ENCODE measurements around the gene LAMA2. TPM values are rescaled to one million over a fixed set of nuclear protein-coding genes. Genes with fewer than 3 reads are reported as not detected.
"Not testable (repeated sequence)": the region's sequence is repeated elsewhere in the genome, so short reads cannot be mapped to it uniquely, and the experiment has no call there.

LAMA2 gene
- total and polyA plus RNA-seq, 8 donors, result 3.4 to 110 (median 31.6) TPM

- Histone ChIP-seq H3K36me3 (peaks cover 0 to 28% (median 8%) of the 10 kb centered on the region in 4 donors), H3K27me3 (no peaks in the 10 kb centered on the region), H3K9me3 (no peaks in the 10 kb centered on the region), H3K4me1 (no peaks in the 10 kb centered on the region), H3K27ac (no peak overlapping the region), H3K4me3 (no peak overlapping the region)
- TF ChIP-seq EP300 (IDR thresholded peaks at IDR 0.05), result no peak
- TF ChIP-seq POLR2AphosphoS5 (IDR thresholded peaks at IDR 0.05), result no peak
- no peak for TF ChIP-seq CTCF (IDR thresholded peaks at IDR 0.05)
- TF ChIP-seq POLR2A (IDR thresholded peaks at IDR 0.05), result no peak
- intact Hi-C loops (cut with DNase I; ENCODE audit: low total_unique reads), result no loop called here
- no peak for DNase-seq
- WGBS, 5 donors, result 80 to 89% (median 84%) methylated on average over 3 of the region's 3 CpGs
Measured at GRCh38 chr6:129146902-129147301, 264.0 kb downstream of the LAMA2 start.

GRCh38 chr6:129150507-129150906, 267.6 kb downstream of the LAMA2 start:
- Histone ChIP-seq H3K9me3 (no peaks in the 10 kb centered on the region), H3K36me3 (peaks cover 0 to 34% (median 11%) of the 10 kb centered on the region in 4 donors), H3K4me1 (no peaks in the 10 kb centered on the region), H3K4me3 (no peak overlapping the region), H3K27ac (no peak overlapping the region), H3K27me3 (no peaks in the 10 kb centered on the region)
- intact Hi-C loops (cut with DNase I; ENCODE audit: low total_unique reads), result no loop called here
- WGBS, 5 donors, result 79 to 85% (median 82%) methylated on average over 4 of the region's 4 CpGs
- TF ChIP-seq POLR2A (IDR thresholded peaks at IDR 0.05) (no peak), EP300 (IDR thresholded peaks at IDR 0.05) (no peak), POLR2AphosphoS5 (IDR thresholded peaks at IDR 0.05) (no peak), CTCF (IDR thresholded peaks at IDR 0.05) (no peak)
- no peak for DNase-seq

GRCh38 chr6:129153257-129153656, 270.3 kb downstream of the LAMA2 start:
- WGBS, 5 donors, result 83 to 90% (median 87%) methylated on average over 4 of the region's 4 CpGs
- no peak for DNase-seq
- H3K4me3 ChIP-seq, result no peak overlapping the region

GRCh38 chr6:129159242-129159641, 276.3 kb downstream of the LAMA2 start:
- intact Hi-C loops (cut with DNase I; ENCODE audit: low total_unique reads); H3K9me3 ChIP-seq; DNase-seq; H3K4me1 ChIP-seq; H3K27me3 ChIP-seq; H3K4me3 ChIP-seq; H3K27ac ChIP-seq: not testable (repeated sequence)
- peaks cover 0 to 29% (median 11%) of the 10 kb centered on the region in 4 donors for H3K36me3 ChIP-seq
- WGBS, 5 donors, result 89 to 96% (median 94%) methylated on average over 17 of the region's 17 CpGs

More at GRCh38 chr6:129153257-129153656, 270.3 kb downstream of the LAMA2 start:
- H3K27me3 ChIP-seq, result no peaks in the 10 kb centered on the region
- no peaks in the 10 kb centered on the region for H3K4me1 ChIP-seq
- intact Hi-C loops (cut with DNase I; ENCODE audit: low total_unique reads), result no loop called here
- no peak overlapping the region for H3K27ac ChIP-seq
- H3K36me3 ChIP-seq, result peaks cover 0 to 28% (median 13%) of the 10 kb centered on the region in 4 donors
- TF ChIP-seq POLR2AphosphoS5 (IDR thresholded peaks at IDR 0.05) (no peak), CTCF (IDR thresholded peaks at IDR 0.05) (no peak), POLR2A (IDR thresholded peaks at IDR 0.05) (no peak), EP300 (IDR thresholded peaks at IDR 0.05) (no peak)
- H3K9me3 ChIP-seq, result no peaks in the 10 kb centered on the region

GRCh38 chr6:129162605-129163004, 279.7 kb downstream of the LAMA2 start:
- H3K36me3 ChIP-seq, result peaks cover 0 to 27% (median 9%) of the 10 kb centered on the region in 4 donors
- H3K4me3 ChIP-seq, result no peak overlapping the region
- WGBS, 5 donors, result 79 to 91% (median 85%) methylated on average over 1 of the region's 1 CpG
- no peak overlapping the region for H3K27ac ChIP-seq
- no peaks in the 10 kb centered on the region for H3K4me1 ChIP-seq
- H3K9me3 ChIP-seq, result no peaks in the 10 kb centered on the region
- TF ChIP-seq POLR2A (IDR thresholded peaks at IDR 0.05) (no peak), POLR2AphosphoS5 (IDR thresholded peaks at IDR 0.05) (no peak), CTCF (IDR thresholded peaks at IDR 0.05) (no peak), EP300 (IDR thresholded peaks at IDR 0.05) (no peak)
- DNase-seq, result no peak
- H3K27me3 ChIP-seq, result no peaks in the 10 kb centered on the region
- intact Hi-C loops (cut with DNase I; ENCODE audit: low total_unique reads), result no loop called here

Measured in stomach (tissue), 9 donors.